Upper lobe of right lung (tissue), 1 donor: ENCODE results near the gene RMC1. TPM values are rescaled to one million over a fixed set of nuclear protein-coding genes. Genes with fewer than 3 reads are reported as not detected.
"Not testable (repeated sequence)": the region's sequence is repeated elsewhere in the genome, so short reads cannot be mapped to it uniquely, and the experiment has no call there.

ENCODE experiments used
- ATAC-seq: fragments of 200-7000 bp; cut with Tn5 transposase; one replicate; pipeline ENCODE4 v1.9.1; 2020; ENCODE audit warnings: mild to moderate bottlenecking, moderate library complexity
- DNase-seq: peaks from one replicate; pipeline ENCODE4 v3.0.0-alpha.2; 2020
- H3K27ac ChIP-seq: fragments of 200-600 bp; one replicate; pipeline ENCODE4 v1.8.0; 2022
- H3K27me3 ChIP-seq: fragments of 200-600 bp; one replicate; pipeline ENCODE4 v1.8.0; 2022; ENCODE audit warnings: mild to moderate bottlenecking
- H3K36me3 ChIP-seq: fragments of 200-600 bp; one replicate; pipeline ENCODE4 v1.8.0; 2022
- H3K4me1 ChIP-seq: fragments of 200-600 bp; one replicate; pipeline ENCODE4 v1.8.0; 2022
- H3K4me3 ChIP-seq: fragments of 200-600 bp; one replicate; pipeline ENCODE4 v1.8.0; 2022; ENCODE audit warnings: mild to moderate bottlenecking
- H3K9me3 ChIP-seq: fragments of 200-600 bp; one replicate; pipeline ENCODE4 v1.8.0; 2022
- intact Hi-C: fragments of 100-400 bp; cut with DNase I; formaldehyde crosslinking; loops from one replicate; pipeline ENCODE4 v1.11.0; 2022
- total RNA-seq: library from RNA; stranded (reverse); fragmentation: NEBNext Ultra II Directional; extraction: Animal tissue kit (Norgen Biotek cat#: 25700); gene quantifications from one replicate; pipeline ENCODE4 v1.2.1, GENCODE V29; 2021
- TF ChIP-seq, protein P1 (sequence below): fragments of 200-600 bp; IDR thresholded peaks from one replicate; pipeline ENCODE4 v1.8.0; 2022; ENCODE audit warnings: antibody characterized with exemption
- donor health status: DM: no; HTN: yes; CAD: no; lungs with severe emphysema.

The RMC1 gene
- total RNA-seq, 1 donor from 2014 or later = 42.5 TPM

GRCh38 chr18:23550898-23551297 is 47.6 kb downstream of the RMC1 start:
- Histone ChIP-seq H3K27me3 (no peaks in the 10 kb centered on the region), H3K27ac (peak overlapping the region; percentile 58), H3K4me1 (peaks cover 10% of the 10 kb centered on the region), H3K9me3 (no peaks in the 10 kb centered on the region), H3K36me3 (peaks cover 100% of the 10 kb centered on the region), H3K4me3 (no peak overlapping the region)
- ATAC-seq = peak; percentile 70
- intact Hi-C loops = no loop called here
- TF ChIP-seq, protein P1, sequence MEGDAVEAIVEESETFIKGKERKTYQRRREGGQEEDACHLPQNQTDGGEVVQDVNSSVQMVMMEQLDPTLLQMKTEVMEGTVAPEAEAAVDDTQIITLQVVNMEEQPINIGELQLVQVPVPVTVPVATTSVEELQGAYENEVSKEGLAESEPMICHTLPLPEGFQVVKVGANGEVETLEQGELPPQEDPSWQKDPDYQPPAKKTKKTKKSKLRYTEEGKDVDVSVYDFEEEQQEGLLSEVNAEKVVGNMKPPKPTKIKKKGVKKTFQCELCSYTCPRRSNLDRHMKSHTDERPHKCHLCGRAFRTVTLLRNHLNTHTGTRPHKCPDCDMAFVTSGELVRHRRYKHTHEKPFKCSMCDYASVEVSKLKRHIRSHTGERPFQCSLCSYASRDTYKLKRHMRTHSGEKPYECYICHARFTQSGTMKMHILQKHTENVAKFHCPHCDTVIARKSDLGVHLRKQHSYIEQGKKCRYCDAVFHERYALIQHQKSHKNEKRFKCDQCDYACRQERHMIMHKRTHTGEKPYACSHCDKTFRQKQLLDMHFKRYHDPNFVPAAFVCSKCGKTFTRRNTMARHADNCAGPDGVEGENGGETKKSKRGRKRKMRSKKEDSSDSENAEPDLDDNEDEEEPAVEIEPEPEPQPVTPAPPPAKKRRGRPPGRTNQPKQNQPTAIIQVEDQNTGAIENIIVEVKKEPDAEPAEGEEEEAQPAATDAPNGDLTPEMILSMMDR = no peak
- DNase-seq = no peak

DNA sequence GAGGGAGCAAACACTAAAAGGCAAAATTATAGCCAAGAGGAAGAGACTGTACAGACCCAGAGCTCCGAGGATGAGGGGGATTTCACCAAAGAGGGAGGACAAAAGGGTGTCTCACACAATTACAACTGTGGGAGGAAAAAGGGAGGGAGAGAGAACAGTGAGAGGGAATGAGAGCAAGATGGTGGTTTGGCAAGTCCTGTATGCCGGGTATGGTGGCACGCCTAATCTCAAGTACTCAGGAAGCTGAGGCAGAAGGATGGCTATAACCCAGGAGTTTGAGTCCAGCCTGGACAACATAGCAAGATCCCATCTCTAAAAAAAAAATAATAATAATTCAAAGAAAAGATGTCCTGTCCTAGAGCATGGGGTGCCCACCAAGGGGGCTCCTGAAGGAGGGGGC is 48.7 kb downstream of the RMC1 start:
- no peak for DNase-seq
- Histone ChIP-seq H3K4me3 (no peak overlapping the region), H3K4me1 (peaks cover 10% of the 10 kb centered on the region), H3K27me3 (no peaks in the 10 kb centered on the region), H3K9me3 (no peaks in the 10 kb centered on the region), H3K27ac (peak overlapping the region; percentile 58), H3K36me3 (peaks cover 100% of the 10 kb centered on the region)
- TF ChIP-seq, protein P1 = no peak
- no peak for ATAC-seq
- intact Hi-C loops = no loop called here

DNA sequence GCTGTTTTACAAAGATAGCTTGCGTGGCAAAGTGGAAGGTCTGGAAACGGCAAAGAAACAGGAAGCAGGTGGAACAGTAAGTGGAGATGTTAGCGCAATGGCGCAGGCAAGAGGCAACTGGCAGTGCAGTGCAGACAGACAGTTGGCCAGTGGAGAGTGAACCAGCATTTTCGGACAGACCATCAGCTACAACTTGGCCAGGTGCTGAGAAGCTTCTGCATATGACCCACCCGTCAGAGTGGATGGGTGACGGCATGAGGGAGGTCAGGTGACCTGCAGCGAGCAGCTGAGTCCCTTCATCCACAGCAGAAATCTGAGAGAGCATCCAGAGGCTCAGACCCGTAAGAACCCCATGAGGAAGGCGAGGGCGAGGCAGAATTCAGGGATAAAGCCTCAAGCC is 49.2 kb downstream of the RMC1 start:
- no peak overlapping the region for H3K4me3 ChIP-seq
- DNase-seq = no peak
- no peaks in the 10 kb centered on the region for H3K9me3 ChIP-seq
- TF ChIP-seq, protein P1 = no peak
- no peaks in the 10 kb centered on the region for H3K27me3 ChIP-seq
- ATAC-seq = no peak
- peaks cover 10% of the 10 kb centered on the region for H3K4me1 ChIP-seq
- intact Hi-C loops = no loop called here
- H3K36me3 ChIP-seq = peaks cover 100% of the 10 kb centered on the region
- H3K27ac ChIP-seq = peak overlapping the region; percentile 58

- Histone ChIP-seq H3K36me3 (peaks cover 100% of the 10 kb centered on the region), H3K27me3 (no peaks in the 10 kb centered on the region), H3K4me3 (no peak overlapping the region), H3K9me3 (no peaks in the 10 kb centered on the region), H3K4me1 (peaks cover 10% of the 10 kb centered on the region), H3K27ac (no peak overlapping the region)
- intact Hi-C loops = no loop called here
- DNase-seq (no peak), ATAC-seq (peak; percentile 4)
- TF ChIP-seq, protein P1 = no peak
Measured at GRCh38 chr18:23553887-23554286, 50.6 kb downstream of the RMC1 start.

GRCh38 chr18:23556145-23556780 is 53.0 kb downstream of the RMC1 start:
- Histone ChIP-seq H3K4me3 (no peak overlapping the region), H3K4me1 (peaks cover 10% of the 10 kb centered on the region), H3K36me3 (peaks cover 100% of the 10 kb centered on the region), H3K27me3 (no peaks in the 10 kb centered on the region), H3K9me3 (no peaks in the 10 kb centered on the region), H3K27ac (no peak overlapping the region)
- DNase-seq = no peak
- TF ChIP-seq, protein P1 = no peak
- intact Hi-C loops = no loop called here
- ATAC-seq = no peak

- not testable (repeated sequence) for DNase-seq
Measured at GRCh38 chr18:23557511-23557910, 54.2 kb downstream of the RMC1 start.

More at GRCh38 chr18:23557511-23557910, 54.2 kb downstream of the RMC1 start:
- H3K27me3 ChIP-seq, intact Hi-C loops, ATAC-seq, H3K27ac ChIP-seq, H3K4me1 ChIP-seq, H3K4me3 ChIP-seq, H3K9me3 ChIP-seq: not testable (repeated sequence)
- H3K36me3 ChIP-seq = peaks cover 99% of the 10 kb centered on the region
